ENCODE measurements around the gene ANAPC1.
A peak's percentile ranks its signal among the peaks of the same experiment; 100 is the strongest.
"Not testable (repeated sequence)": the region's sequence is repeated elsewhere in the genome, so short reads cannot be mapped to it uniquely, and the experiment has no call there.

ANAPC1 gene

DNA sequence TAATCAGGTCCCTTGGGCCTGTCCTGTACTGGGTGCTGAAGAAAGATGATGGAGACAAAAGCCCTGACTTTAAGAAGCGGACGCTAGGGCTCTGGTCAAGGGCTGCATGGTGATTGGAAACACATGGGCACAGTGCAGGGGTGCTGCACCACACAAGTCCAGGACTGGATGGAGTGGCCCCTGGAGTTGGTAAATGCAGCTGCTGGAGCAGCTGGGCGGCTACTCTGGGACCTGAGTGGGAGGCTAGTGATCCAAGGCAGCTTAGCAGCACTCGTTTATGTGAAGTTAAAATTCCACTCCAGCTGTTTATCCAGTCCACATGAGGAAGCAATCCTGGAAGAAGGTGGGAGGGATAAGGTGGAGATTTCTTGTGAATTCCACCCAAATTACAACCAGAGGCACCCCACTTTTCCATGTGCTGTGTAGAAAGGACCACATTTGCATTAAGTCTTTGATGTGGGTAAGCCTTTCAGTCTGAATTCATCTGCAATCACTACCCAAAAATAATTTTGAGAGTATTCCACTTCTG lies 39.3 kb upstream of the ANAPC1 start:
- Histone ChIP-seq H3K4me2 (peak overlapping the region in 3 of 11 experiments; percentile 12 to 21 (median 15); a peak in 2 of 22 replicates), H3K4me1 (peaks cover 7 to 58% (median 15%) of the 10 kb centered on the region in 10 experiments; a peak in 14 of 20 replicates), H3K36me3 (peaks cover 0 to 87% (median 0%) of the 10 kb centered on the region in 11 experiments; a peak in 6 of 22 replicates), H3K4me3 (no peak overlapping the region), H3K27me3 (no peaks in the 10 kb centered on the region), H4K20me1 (peaks cover 0 to 98% (median 0%) of the 10 kb centered on the region in 11 experiments; a peak in 7 of 22 replicates), H3K9ac (no peak overlapping the region), H3K27ac (no peak overlapping the region), H3K9me3 (replicated peaks in 1 of 11) (no peaks in the 10 kb centered on the region)
- no peak for TF ChIP-seq Cebpa-rat (IDR thresholded peaks at IDR 0.05)

GRCh38 chr2:111919794-111920608 lies 36.0 kb upstream of the ANAPC1 start:
- Histone ChIP-seq H3K9ac (peak overlapping the region in 1 of 11 experiments; percentile 53; a peak in 1 of 22 replicates), H3K4me2 (peak overlapping the region in 4 of 11 experiments; percentile 1 to 86 (median 62); a peak in 6 of 22 replicates), H3K27me3 (no peaks in the 10 kb centered on the region), H3K4me1 (peaks cover 7 to 79% (median 15%) of the 10 kb centered on the region in 10 experiments; a peak in 14 of 20 replicates), H4K20me1 (peaks cover 0 to 100% (median 0%) of the 10 kb centered on the region in 11 experiments; a peak in 7 of 22 replicates), H3K4me3 (no peak overlapping the region), H3K9me3 (replicated peaks in 1 of 11) (no peaks in the 10 kb centered on the region), H3K27ac (no peak overlapping the region), H3K36me3 (peaks cover 0 to 90% (median 0%) of the 10 kb centered on the region in 11 experiments; a peak in 6 of 22 replicates)
- TF ChIP-seq Cebpa-rat (IDR thresholded peaks at IDR 0.05), result no peak

- H3K36me3 ChIP-seq, result peaks cover 0 to 84% (median 0%) of the 10 kb centered on the region in 11 experiments; a peak in 6 of 22 replicates
- peak overlapping the region in 3 of 11 experiments; percentile 59 to 86 (median 64); a peak in 6 of 22 replicates for H3K4me2 ChIP-seq
- no peak for TF ChIP-seq Cebpa-rat (IDR thresholded peaks at IDR 0.05)
- H3K27ac ChIP-seq, result no peak overlapping the region
- H3K4me3 ChIP-seq, result no peak overlapping the region
- peaks cover 0 to 100% (median 0%) of the 10 kb centered on the region in 11 experiments; a peak in 7 of 22 replicates for H4K20me1 ChIP-seq
- peak overlapping the region in 1 of 11 experiments; percentile 53; a peak in 1 of 22 replicates for H3K9ac ChIP-seq
- no peaks in the 10 kb centered on the region for H3K9me3 ChIP-seq (replicated peaks in 1 of 11)
- H3K4me1 ChIP-seq, result peaks cover 5 to 74% (median 12%) of the 10 kb centered on the region in 10 experiments; a peak in 14 of 20 replicates
- H3K27me3 ChIP-seq, result no peaks in the 10 kb centered on the region
Measured at GRCh38 chr2:111919365-111919764, 35.4 kb upstream of the ANAPC1 start.

DNA sequence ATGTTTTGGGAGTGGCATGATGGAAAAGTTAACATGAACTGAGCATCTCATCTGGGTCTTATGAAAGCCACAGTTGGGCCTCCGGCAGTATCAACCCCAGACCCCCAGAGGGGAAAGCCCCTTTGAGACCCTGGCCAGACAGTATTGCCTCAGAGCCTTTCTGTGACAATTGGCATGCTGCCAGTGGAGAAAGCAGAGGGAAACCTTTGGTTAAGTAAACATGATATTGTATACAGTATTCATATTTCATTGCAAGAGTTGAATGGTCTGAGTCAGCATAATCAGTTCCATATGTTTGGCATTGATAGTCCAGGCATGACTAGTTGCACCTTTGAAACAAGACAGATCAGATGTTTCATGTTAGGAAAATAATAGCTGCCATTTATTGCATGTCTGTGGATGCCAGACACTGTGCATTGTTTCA lies 34.4 kb upstream of the ANAPC1 start:
- Histone ChIP-seq H3K9ac (no peak overlapping the region), H3K27me3 (no peaks in the 10 kb centered on the region), H3K36me3 (peaks cover 0 to 79% (median 0%) of the 10 kb centered on the region in 11 experiments; a peak in 6 of 22 replicates), H4K20me1 (peaks cover 0 to 100% (median 0%) of the 10 kb centered on the region in 11 experiments; a peak in 7 of 22 replicates), H3K4me1 (peaks cover 0 to 64% (median 5%) of the 10 kb centered on the region in 10 experiments; a peak in 12 of 20 replicates), H3K27ac (no peak overlapping the region), H3K4me3 (no peak overlapping the region), H3K4me2 (peak overlapping the region in 2 of 11 experiments; percentile 64 to 86; a peak in 4 of 22 replicates), H3K9me3 (replicated peaks in 1 of 11) (no peaks in the 10 kb centered on the region)
- no peak for TF ChIP-seq Cebpa-rat (IDR thresholded peaks at IDR 0.05)

DNA sequence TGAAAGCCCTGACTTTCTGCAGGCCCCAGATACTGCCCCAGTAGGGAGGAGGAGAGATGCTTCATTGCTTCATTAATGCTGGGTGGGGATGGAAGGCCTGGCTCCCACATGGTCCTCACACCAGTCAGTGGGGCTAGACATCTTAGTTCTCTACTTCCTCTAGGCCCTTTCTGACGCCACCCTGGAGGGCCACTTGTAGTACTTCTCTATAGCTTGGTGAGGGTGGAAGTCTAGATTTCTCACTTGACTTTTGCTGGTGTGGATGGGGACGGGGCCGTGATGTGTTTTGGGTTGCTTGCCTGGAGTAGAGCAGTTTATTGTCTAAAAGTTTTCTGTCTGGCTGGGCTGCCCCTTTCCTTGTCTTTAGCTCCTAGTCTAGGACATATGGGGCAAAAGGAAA lies 33.1 kb upstream of the ANAPC1 start:
- no peaks in the 10 kb centered on the region for H3K9me3 ChIP-seq (replicated peaks in 1 of 11)
- peaks cover 0 to 79% (median 0%) of the 10 kb centered on the region in 11 experiments; a peak in 6 of 22 replicates for H3K36me3 ChIP-seq
- H3K9ac ChIP-seq, result no peak overlapping the region
- peaks cover 0 to 61% (median 4%) of the 10 kb centered on the region in 10 experiments; a peak in 9 of 20 replicates for H3K4me1 ChIP-seq
- H3K4me2 ChIP-seq, result peak overlapping the region in 2 of 11 experiments; percentile 10 to 41; a peak in 2 of 22 replicates
- TF ChIP-seq Cebpa-rat (IDR thresholded peaks at IDR 0.05), result no peak
- no peaks in the 10 kb centered on the region for H3K27me3 ChIP-seq
- peaks cover 0 to 100% (median 0%) of the 10 kb centered on the region in 11 experiments; a peak in 6 of 22 replicates for H4K20me1 ChIP-seq
- no peak overlapping the region for H3K27ac ChIP-seq
- no peak overlapping the region for H3K4me3 ChIP-seq

GRCh38 chr2:111912547-111912946 lies 28.6 kb upstream of the ANAPC1 start:
- no peak for TF ChIP-seq Cebpa-rat (IDR thresholded peaks at IDR 0.05)
- no peak overlapping the region for H3K4me3 ChIP-seq
- no peak overlapping the region for H3K27ac ChIP-seq

GRCh38 chr2:111911295-111911977 lies 27.4 kb upstream of the ANAPC1 start:
- H3K9ac ChIP-seq; H3K4me3 ChIP-seq; H3K9me3 ChIP-seq (replicated peaks in 1 of 11); H3K27me3 ChIP-seq; H3K27ac ChIP-seq: not testable (repeated sequence)
- peaks cover 0 to 99% (median 0%) of the 10 kb centered on the region in 11 experiments; a peak in 6 of 22 replicates for H4K20me1 ChIP-seq
- peaks cover 0 to 48% (median 0%) of the 10 kb centered on the region in 11 experiments; a peak in 6 of 22 replicates for H3K36me3 ChIP-seq
- H3K4me1 ChIP-seq, result peaks cover 18 to 61% (median 33%) of the 10 kb centered on the region in 10 experiments
- H3K4me2 ChIP-seq, result peak overlapping the region in 3 of 11 experiments; percentile 25 to 96 (median 49); a peak in 4 of 22 replicates

More at GRCh38 chr2:111912547-111912946, 28.6 kb upstream of the ANAPC1 start:
- Histone ChIP-seq H3K36me3 (peaks cover 0 to 59% (median 0%) of the 10 kb centered on the region in 11 experiments; a peak in 6 of 22 replicates), H3K9me3 (replicated peaks in 1 of 11) (no peaks in the 10 kb centered on the region), H3K4me2 (0 out of 22 replicates have a peak overlapping the region, but pooled peaks of 4 of the 11 experiments have one; percentile 0 to 22 (median 2)), H3K4me1 (peaks cover 8 to 61% (median 21%) of the 10 kb centered on the region in 10 experiments; a peak in 18 of 20 replicates), H3K27me3 (no peaks in the 10 kb centered on the region), H3K9ac (no peak overlapping the region), H4K20me1 (peaks cover 0 to 100% (median 0%) of the 10 kb centered on the region in 11 experiments; a peak in 6 of 22 replicates)

- TF ChIP-seq Cebpa-rat (IDR thresholded peaks at IDR 0.05), result no peak
- Histone ChIP-seq H3K9me3 (replicated peaks in 1 of 11) (no peaks in the 10 kb centered on the region), H3K36me3 (peaks cover 0 to 41% (median 0%) of the 10 kb centered on the region in 11 experiments; a peak in 5 of 22 replicates), H3K4me1 (peaks cover 25 to 64% (median 39%) of the 10 kb centered on the region in 10 experiments), H3K4me2 (peak overlapping the region in 3 of 11 experiments; percentile 25 to 96 (median 49); a peak in 6 of 22 replicates), H4K20me1 (peaks cover 0 to 98% (median 0%) of the 10 kb centered on the region in 11 experiments; a peak in 5 of 22 replicates), H3K9ac (no peak overlapping the region), H3K4me3 (no peak overlapping the region), H3K27me3 (no peaks in the 10 kb centered on the region), H3K27ac (no peak overlapping the region)
Measured at GRCh38 chr2:111910609-111911277, 26.8 kb upstream of the ANAPC1 start.

DNA sequence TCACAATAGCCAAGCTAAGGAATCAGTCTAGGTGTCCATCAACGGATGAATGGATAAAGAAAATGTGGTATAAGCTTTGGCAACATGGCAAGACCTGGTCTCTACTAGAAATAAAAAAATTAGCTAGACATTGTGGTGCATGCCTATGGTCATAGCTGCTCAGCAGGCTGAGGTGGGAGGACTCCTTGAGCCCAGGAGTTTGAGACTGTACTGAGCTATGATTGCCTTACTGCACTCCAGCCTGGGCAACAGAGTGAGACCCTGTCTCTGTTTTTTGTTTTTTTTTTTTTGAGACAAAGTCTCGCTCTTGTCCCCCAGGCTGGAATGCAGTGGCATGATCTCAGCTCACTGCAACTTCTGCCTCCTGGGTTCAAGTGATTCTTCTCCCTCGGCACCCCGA lies 26.0 kb upstream of the ANAPC1 start:
- not testable (repeated sequence) for H3K27ac ChIP-seq; H3K27me3 ChIP-seq; H3K9me3 ChIP-seq (replicated peaks in 1 of 11); H3K4me3 ChIP-seq; H3K9ac ChIP-seq
- H3K36me3 ChIP-seq, result peaks cover 0 to 34% (median 0%) of the 10 kb centered on the region in 11 experiments; a peak in 5 of 22 replicates
- peaks cover 0 to 98% (median 0%) of the 10 kb centered on the region in 11 experiments; a peak in 5 of 22 replicates for H4K20me1 ChIP-seq
- peaks cover 30 to 71% (median 45%) of the 10 kb centered on the region in 10 experiments for H3K4me1 ChIP-seq
- peak overlapping the region in 3 of 11 experiments; percentile 90 to 96 (median 95); a peak in 5 of 22 replicates for H3K4me2 ChIP-seq

Measured in BLaER1 treated with 17β-estradiol and CSF1 and Interleukin-3, amounts not matched to agents 10 nM and 100 nM (cell line).